Middle frontal gyrus (tissue), 1 donor: Measurements from ENCODE around the gene ATP2B2.
A peak's percentile ranks its signal among the peaks of the same experiment; 100 is the strongest.

ENCODE experiments used
- DNase-seq: peaks from one replicate; pipeline ENCODE4 v3.0.0-alpha.2; 2015; ENCODE audit warnings: low spot score; ENCODE audit errors: extremely low spot score

Gene ATP2B2

GRCh38 chr3:10432156-10432845, 73.1 kb downstream of the ATP2B2 start:
- no peak for DNase-seq

DNA sequence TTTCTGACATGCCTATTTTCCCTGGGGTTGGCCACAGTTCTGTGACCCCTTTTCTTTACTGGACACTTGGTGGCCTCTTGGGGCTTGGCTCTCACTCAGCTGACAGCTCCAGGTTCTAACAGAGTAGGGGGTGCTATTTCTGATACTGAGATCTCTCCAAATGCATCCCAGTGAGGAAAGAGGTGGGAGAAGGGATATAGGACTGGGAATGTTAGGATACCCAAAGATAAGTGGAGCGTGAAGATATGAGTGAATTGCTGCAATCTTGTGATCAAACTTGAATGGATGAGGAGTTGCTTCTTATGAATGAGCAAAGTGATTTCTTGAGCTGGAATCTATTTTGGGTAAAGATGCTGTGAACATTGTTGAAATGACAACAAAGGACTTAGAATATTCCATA, 74.6 kb downstream of the ATP2B2 start:
- DNase-seq: no peak

DNA sequence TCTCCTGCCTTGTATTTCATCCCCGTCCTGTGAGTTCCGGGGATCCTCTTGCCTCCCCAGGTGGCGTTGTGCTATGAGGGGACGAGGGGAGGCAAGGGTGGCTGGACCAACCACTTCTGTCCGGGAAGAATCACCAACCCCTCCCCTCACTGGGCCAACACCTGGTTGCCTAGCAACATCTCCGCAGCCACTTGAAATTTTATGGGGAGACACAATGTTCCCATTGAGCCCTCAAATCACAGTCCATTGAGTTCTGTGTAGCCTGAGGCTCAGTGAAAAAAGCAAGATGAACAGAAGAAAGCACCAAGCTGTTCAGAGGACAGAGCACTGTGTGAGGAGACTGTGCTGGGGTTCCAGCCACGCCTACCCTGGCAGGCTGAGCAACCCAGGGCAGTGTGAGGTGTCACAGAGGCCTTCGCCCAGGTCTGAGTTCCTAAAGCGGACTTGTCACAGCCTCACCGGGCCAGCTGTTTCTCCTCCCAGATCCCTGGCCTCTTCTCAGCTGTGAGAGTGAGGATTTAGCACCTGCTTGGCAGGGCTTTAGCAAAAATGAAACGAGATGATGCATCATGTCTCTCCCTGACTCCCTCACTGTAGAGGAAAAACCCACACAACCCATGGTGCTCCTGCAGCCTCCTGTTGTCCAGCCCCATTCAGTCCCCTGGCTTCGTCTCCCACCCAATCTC, 76.8 kb downstream of the ATP2B2 start:
- no peak for DNase-seq

- DNase-seq: no peak
These were observed 78.8 kb downstream of the ATP2B2 start for GRCh38 chr3:10426346-10427220.

- DNase-seq: no peak
These were observed 82.1 kb downstream of the ATP2B2 start for GRCh38 chr3:10423171-10423882.

DNA sequence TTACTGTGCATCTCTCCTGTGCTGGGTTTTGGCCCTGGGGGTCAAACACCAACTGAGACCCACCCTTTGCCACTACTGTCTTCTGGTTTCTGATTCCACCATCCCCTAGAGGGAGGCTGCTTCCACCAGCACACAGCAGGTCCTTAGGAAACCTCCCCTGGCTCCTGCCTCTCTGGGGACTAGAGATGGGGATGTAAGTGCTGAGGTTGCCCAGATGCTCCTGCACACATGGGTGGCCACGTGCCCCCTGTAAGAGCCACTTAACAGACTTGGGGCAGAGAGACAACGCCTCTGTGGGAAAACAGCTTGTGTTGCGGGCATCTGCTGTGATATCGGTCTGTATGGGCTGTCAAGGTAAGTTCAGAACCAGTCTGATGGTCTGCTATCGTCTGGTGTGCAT, 83.4 kb downstream of the ATP2B2 start:
- no peak for DNase-seq

GRCh38 chr3:10420745-10421475, 84.5 kb downstream of the ATP2B2 start:
- DNase-seq: no peak

DNA sequence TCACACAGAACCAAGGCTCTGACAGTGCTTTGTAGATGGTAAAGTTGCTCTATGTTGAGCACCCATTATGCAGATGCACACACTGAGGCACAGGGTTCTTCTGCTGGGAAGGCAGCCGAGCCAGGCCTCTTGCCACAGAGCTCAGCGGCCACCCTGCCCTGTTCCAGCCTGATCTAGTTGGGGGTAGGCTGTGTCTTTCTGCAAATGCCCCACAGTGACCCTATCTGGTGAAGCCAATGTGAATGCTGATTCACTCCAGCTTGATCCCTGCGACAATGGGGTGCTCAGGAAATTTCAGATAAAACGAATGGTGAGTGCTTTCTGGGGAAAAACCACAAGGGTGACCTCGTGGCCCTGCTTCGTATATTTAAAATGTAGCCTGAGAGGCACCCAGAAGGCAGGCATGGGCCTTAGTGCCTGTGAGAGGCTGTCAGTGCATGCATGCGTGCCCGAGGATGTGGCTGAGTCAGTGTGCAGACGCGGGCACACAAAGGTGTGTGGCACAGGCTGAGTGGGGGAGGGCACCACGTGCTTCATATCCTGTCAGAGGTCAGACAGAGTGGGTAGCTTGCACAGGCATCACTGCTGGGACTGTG, 85.7 kb downstream of the ATP2B2 start:
- DNase-seq: no peak

DNA sequence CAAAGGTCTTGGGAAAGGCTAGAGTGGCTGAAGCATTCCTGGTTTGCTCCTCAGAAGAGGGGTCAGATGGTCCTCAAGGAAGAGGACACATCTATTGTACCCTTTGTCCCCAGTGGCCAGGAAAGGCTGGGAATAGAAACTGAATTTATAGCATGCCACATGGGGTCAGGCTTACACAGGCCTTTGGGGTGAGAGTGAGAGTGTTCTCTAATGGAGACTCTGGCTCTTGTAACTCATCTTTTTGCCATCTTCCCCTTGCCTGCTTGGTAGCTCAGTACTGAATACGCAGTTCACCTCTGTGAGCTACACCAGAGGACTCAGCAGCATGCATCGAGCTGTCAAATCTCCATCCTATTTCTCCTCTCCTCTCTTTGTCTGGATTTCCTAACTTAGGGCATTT, 87.5 kb downstream of the ATP2B2 start:
- no peak for DNase-seq

DNA sequence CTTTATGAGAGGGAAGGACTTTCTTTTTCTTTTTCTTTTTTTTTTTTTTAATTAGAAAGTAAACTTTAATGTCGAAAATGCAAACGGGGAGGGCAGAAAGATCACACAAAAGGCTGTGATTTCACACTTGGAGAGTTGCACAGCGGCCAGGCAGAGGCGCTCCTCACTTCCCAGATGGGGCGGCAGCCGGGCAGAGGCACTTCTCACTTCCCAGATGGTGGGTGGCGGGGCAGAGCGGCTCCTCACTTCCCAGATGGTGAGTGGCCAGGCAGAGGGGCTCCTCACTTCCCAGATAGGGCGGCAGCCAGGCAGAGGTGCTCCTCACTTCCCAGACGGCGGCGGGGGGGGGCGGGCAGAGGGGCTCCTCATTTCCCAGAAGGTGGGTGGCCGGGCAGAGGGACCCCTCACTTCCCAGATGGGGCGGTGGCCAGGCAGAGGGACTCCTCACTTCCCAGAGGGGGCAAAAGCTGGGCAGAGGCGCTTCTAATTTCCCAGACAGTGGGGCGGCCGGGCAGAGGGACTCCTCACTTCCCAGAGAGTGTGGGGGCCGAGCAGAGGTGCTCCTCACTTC, 88.6 kb downstream of the ATP2B2 start:
- DNase-seq: no peak

- no peak for DNase-seq
These were observed 92.3 kb downstream of the ATP2B2 start for GRCh38 chr3:10413041-10413440.

- no peak for DNase-seq
These were observed 93.6 kb downstream of the ATP2B2 start for GRCh38 chr3:10411598-10412332.

GRCh38 chr3:10410383-10411002, 94.9 kb downstream of the ATP2B2 start:
- DNase-seq: no peak

- peak; percentile 27 for DNase-seq
These were observed 96.7 kb downstream of the ATP2B2 start for GRCh38 chr3:10408680-10409079.

DNA sequence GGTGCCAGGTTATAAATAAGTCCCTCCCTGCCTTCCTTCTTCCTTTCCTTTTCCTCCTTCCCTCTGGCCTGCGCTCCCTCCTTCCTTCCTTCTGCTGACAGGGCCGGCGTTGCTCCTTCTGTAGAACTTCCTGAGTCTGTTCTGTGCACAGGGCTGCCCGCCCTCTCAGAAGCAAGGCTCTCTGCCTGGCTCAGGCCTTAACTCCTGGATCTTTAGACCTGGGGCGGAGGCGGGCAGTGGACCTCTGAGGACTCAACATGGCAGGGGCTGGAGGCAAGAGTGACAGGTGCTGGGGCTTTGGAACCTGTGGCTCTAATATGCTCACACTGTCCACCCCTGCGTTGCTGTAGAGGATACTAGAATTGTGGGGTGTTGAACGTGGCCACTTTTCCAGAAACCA, 98.0 kb downstream of the ATP2B2 start:
- no peak for DNase-seq

- no peak for DNase-seq
These were observed 99.0 kb downstream of the ATP2B2 start for GRCh38 chr3:10406414-10406813.

- DNase-seq: no peak
These were observed 99.6 kb downstream of the ATP2B2 start for GRCh38 chr3:10405816-10406215.

- no peak for DNase-seq
These were observed 100.5 kb downstream of the ATP2B2 start for GRCh38 chr3:10404876-10405275.

DNA sequence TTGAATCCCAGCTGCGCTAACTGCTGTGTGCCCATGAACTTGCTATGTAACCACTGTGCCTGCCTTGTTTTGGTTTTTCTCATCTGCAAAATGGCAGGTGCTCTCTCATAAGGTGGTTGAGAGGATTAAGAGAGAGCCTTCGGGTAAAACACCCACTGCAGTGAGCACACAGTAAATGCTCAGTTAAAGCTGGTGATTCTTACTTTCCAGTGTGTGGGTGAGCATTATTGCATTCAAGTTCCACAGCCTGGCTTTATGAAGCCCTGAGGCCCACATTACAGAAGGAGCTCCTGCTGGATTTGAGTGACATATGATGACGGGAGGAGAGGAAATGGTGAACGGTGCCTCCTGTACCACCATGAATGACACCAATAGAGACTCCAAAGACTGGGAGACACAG, 101.0 kb downstream of the ATP2B2 start:
- DNase-seq: no peak
